GM18907 (cell line): ENCODE data around the gene TLE6.
"Not testable (repeated sequence)": the region's sequence is repeated elsewhere in the genome, so short reads cannot be mapped to it uniquely, and the experiment has no call there.

Source experiments
- ATAC-seq: cut with Tn5 transposase; IDR thresholded peaks from one replicate; pipeline ENCODE4 v1.9.1; 2021; ENCODE audit warnings: mild to moderate bottlenecking, moderate library complexity; ENCODE audit not compliant: unreplicated experiment

Gene TLE6

DNA sequence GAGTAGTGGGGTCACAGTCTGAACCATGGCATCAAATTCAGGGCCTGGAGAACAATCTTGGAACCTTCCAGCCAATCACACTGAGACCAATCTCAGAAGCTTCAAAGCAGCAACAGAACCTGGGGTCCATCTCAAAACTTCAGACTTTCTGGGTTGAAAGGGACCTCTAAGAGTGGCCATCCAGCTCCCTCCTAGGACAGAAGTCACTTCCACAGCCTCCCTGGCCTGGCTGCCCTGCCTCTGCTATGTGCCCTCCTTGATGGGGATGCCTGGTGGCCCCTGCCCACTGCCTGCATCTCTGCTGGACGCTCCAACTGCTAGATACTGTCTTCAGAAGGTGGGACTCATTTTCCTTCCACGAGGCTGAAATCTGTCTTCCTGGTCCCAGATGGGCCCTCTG is 49.9 kb downstream of the TLE6 start:
- no peak for ATAC-seq

DNA sequence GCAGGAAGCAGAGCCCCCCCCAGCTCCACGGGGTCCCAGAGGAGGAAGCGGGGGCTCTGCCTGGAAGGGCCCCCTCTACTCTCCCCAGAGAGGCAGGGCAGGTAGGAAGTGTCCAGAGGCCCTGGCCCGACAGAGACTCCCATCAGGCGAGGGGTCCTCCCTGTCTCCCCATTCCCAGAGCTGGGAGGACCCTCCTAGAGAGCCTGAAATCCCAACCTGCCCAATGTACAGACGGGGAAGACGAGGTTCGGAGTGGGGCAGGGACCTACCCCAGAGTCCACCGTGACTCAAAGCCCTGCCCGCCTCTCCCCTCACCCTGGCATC is 50.6 kb downstream of the TLE6 start:
- no peak for ATAC-seq

DNA sequence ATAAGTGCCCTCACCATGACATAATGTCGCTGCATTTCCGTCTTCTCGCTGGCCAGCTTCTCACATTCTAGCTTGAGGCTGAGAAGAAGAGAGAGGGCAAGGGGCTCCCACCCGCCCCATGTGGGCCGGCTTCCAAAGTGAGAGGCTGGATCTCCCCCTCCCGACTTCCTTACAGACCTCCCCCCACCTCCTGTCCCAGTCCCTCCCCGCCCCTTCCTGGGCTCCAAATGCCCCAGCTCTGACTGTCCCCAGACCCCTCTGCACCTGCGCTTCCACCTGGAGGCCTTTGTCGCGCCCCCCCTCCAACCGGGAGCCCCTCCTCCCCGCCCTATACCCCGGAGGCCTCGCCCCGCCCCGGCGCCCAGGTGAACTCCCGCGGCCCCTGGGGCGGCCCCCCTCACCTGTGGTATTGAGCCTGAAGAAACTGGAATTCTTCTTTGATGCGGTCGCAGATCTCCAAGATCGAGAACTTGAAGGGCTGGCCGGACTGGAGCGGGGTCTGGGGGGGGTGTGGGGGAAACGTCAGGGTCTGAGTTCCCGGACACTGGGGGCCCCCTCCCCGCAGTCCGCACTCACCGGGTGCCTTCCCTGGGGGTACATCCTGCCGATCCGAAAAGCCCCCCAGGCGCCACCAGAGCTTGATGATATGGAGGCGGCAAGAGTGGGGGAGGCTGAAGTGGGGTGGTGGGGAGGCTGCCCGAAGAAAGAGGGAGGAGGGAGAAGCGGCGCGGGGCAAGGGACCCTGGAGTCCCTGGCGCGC is 51.1 kb downstream of the TLE6 start:
- ATAC-seq = no peak

DNA sequence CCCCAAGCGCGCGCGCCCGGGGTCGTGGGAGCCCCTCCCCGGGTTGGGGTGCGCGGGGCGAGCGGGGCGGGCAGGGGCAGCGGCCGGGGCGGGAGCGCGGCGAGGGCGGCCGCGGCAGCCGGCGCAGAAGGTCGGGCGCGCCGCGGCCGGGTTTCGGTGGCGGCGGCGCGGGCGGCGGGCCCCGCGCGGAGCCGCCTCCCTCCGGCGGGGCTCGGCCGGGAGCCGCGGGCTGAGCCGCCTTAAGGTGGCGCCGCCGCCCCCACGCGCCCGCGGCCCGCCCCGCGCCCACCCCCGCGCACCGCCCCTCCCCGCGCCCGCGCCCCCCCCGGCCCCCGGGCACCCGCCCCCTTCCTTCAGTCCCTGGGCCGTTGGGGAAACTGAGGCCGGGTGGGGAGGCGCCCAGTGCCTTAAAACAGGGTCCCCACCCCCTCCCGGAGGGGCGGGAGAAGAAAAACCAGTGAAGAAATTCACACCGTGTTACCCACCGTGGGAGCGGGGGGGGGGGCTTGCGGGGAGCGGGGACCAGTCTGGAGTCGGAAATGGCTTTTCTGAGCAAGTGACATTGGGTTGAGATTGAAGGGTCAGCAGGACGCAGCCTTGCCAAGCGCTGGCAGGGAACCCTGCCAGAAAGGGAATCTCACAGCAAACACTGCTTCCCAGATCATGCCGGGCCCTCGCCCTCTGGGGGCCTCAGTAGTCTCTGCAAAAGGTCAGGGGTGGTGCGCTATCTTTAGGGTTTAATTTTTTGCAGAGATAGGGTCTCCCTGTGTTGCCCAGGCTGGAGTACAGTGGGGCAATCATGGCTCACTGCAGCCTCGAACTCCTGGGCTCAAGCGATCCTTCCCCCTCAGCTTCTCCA is 51.9 kb downstream of the TLE6 start, which contains the start of gene TLE2:
Gene TLE2 (minus strand): TSS at position 216 of the 859 bp plus-strand sequence. CDS start 376 bp downstream, outside the sequence.
- no peak for ATAC-seq

DNA sequence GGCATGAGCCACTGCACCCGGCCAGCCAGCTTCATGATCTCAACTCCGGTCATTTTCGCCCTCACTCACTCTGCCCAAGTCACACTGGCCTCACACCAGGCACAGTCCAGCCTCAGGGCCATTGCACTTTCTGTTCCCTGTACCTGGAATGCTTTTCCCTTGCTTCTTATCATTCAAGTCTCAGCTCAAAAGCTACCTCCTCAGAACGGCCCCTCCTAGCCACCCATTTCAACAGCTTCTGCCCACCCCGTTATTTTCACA is 54.2 kb downstream of the TLE6 start:
- no peak for ATAC-seq

DNA sequence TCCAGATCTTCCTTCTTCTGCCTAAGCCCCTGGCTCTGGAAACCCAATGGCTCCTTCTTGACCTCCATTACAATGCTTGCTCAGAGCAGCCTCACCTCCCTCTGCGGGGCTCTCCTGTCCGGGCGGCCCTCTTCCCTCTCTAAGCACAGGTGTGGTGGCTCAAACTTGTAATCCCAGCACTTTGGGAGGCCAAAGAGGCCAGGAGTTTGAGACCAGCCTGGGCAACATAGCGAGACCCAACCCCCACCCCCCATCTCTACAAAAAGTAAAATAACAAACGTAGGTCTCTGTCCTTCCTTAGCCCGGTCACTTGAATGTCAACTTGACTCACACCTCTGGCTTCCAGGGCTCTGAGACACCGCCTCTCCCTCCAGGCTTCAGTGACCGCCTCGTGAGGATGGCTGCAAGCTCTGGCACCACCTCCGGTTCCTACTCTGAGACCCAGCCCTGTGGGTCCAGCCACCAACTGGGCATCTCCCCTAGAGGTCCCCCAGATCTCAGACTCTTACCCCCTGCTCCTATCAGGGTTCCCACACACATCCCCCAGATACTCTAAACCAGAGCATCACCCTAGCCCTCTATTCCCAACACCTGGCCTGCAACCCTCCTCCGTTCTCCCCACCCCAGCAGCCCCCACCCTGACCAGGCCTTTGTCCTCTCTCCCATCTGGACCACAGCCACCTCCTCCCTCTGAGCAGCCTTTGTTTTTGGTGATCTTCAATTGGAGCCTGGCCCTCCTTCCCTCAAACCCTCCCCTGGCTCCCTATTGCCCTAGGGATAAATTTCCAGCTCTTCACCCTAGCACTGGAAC is 56.4 kb downstream of the TLE6 start:
- ATAC-seq = no peak

DNA sequence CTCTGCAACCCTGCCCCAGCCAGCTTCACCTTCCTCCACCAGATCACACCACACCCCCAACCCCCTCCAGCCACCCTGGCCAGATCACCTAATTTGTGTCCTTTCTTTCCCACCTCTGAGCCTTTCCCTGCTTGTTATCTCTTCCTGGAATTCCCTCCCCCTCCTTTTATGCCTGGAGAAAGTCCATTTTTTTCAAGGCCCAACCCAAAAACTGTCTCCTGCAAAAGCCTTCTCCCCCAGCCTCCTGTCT is 57.0 kb downstream of the TLE6 start:
- ATAC-seq = no peak

DNA sequence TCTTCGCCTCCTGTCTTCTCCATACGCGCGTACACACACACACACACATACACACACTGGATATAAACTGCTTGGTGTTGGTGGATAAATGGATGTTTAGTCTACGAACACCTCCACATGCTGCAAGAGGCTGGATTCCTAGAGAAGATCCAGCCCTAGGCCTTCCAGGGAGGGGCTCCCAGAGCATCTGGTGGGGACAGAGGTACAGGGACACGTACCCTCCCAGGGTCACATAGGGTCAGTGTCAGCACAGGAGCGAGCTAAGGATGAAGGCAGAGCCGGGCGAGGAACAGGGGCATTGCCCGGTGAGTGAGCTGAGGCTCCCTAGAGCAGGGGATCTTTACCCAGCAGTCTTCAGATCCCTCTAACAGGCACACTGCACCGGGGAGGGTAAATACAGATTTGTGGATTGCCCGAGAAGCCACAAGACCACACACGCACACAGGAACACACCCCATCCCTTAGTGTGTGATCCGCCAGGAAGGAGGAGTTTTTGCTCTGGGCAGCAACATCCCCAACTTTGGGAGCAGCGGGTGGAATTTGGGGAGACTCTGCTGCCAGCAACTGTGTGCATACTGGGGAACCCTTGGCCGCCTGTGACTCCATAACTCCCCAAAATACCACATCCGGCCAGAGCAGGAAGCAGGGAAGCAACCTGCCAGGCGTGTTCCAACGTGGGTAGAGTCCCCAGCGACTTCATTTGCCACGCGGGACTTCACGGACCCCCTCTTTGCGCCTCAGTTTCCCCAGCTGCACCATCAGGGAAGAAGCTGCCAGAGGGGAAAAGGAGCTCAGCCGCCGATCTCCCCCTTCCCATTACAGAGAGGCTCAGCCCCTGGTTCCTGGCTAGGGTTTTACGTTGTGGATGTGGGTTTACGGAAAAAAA is 57.5 kb downstream of the TLE6 start:
- ATAC-seq = peak; percentile 2

DNA sequence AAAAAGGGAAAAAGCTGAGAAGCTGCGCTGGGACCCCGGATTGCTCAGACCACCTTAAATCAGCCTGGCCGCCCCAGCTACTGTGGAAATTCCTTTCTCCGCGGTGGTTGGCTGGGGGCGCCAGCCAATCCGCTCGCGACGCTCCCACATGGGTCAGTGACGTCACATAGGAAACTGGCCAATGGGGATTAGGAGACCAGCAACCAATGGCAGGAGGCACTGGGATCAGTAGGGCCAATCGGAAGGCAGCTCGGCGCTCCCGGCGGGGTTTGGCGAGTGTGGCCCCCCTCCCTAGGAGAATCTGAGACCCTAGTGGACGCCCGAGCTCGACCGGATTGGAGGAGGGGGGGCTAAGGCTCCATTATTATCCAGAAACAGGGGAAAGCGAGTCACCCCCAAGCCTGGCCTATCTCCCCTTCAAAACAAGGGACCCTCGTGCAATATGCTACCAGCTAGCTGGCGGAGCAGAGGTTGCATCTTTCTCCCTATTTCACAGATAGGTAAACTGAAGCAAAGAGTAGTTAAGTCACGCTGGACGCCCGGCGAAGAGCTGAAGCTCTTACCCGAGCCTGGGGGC is 58.3 kb downstream of the TLE6 start:
- peak; percentile 82 for ATAC-seq

DNA sequence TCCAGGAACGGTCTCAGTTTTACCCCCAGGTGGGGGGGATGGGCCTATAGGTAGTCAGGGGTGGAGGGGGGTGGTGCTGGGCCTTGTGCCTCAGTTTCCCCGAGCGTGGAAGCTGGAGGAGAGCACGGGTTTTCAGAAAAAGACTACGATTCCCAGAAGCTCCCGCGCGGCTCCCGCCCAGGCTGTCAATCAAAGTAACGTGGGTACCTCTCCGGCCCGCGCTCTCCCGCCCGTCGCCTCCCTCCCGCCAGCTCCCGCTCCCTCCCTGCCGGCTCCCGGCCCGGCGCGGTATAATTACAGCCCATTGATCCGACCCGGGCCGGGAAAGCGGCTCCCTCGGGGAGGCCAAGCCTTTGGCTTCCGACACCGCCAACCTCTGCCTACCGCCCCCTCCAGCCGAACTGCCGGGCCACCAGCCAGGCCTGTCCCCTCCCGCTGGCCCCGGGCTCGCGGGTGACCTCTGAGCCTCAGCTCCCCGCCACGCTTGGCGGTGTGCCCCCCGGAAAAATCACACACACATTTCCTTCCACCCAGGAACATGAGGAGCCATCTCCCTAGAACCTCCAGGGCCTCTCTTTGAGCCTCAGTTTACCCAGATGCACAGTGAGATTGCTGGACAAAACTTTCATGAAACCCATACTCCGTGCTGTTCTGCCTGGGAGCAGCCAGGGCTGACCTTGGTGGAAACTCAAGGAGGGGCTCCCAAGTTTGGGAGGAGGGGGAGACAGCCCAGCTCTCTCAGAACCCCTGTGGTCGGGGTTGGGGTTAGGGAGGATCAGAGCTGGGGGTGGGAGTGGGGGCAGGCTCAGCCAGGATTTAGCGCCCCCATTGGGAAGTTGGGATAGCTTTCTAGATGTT is 59.0 kb downstream of the TLE6 start:
- ATAC-seq = peak; percentile 55

DNA sequence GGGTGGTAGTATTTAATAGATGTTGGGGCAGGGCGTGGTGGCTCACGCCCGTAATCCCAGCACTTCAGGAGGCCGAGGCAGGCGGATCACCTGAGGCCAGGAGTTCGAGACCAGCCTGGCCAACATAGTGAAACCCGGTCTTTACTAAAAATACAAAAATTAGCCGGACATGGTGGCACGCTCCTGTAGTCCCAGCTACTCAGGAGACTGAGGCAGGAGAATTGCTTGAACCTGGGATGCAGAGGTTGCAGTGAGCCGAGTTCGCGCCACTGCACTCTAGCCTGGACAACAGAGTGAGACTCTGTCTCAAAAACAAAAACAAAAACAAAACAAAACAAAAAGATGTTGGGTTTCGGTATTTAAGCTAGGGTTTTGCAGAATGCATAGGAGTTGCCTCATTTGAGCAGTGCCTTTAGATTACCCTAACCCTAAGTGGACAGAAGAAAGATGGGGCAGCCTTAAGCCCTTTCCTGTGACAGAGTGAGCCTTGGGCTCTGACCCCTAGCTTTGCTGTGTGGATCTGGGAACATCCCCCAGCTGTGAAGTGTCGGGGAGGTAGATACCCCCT is 59.7 kb downstream of the TLE6 start:
- not testable (repeated sequence) for ATAC-seq

DNA sequence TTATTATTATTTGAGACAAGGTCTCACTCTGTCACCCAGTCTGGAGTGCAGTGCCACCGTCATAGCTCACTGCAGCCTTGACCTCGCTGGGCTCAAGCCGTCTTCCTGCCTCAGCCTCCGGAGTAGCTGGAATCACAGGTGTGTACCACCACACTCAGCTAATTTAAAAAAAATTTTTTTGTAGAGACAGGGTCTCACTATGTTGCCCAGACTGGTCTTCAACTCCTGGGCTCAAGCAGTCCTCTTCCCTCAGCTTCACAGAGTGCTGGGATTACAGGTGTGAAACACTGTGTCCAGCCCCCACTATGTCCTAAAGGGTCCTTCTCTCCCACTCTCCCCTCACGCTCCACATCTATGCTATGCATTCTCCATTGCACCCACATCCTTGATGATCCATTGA is 60.9 kb downstream of the TLE6 start:
- no peak for ATAC-seq

DNA sequence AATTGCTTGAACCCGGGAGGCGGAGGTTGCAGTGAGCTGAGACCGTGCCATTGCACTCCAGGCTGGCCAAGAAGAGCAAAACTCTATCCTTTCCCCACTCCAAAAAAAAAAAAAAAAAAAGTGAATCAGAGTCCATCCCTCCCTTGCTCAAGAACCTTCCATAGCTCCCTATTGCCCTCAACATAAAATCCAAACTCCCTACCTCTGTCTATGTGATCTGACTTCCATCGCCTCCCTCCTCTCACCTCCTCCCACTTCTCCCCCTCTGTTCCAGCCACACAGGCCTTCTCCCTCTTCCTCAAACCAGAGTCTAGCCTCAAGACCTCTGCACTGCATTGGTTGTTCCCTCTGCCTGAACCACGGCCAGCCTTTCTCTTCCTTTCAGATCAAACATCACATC is 61.8 kb downstream of the TLE6 start:
- ATAC-seq = no peak

DNA sequence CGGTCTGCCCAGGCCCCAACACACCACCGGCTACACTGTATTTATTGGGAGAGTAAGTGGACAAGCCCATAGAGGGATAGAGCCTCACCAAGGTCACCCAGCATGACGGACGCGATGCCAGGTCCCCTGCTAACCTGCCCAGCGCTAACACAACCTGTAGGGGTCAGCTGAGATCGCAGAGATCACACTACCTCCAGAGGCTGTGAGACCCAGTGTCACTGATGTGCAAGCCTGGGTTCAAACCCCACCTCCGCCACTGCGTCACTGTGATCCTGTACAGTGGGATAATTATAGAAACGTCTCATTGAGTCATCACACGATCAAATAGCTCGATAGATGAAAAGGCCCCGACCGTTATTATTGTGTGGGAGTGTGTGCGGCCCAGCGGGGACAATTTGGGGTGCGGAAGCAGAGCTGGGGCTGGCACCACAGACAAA is 62.3 kb downstream of the TLE6 start:
- ATAC-seq = no peak

DNA sequence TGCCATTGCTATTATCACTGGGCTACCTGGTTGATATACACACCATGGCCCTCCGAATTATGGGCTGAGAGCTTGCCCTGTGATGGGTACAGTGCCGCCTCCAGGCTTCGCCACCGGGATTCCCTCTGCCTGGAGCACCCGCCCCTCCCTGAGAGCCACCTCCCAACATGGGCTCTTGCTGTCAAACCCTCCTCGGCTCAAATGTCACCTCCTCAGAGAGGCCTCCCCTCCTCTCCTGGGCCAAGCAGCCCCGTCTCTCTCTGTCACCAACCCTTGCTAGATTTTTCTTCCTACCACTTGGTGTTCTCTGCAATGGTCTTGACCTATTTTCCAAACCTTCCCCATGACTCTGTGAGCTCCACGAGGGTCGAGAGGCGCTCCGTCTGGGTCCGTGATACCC is 64.0 kb downstream of the TLE6 start:
- ATAC-seq = no peak

DNA sequence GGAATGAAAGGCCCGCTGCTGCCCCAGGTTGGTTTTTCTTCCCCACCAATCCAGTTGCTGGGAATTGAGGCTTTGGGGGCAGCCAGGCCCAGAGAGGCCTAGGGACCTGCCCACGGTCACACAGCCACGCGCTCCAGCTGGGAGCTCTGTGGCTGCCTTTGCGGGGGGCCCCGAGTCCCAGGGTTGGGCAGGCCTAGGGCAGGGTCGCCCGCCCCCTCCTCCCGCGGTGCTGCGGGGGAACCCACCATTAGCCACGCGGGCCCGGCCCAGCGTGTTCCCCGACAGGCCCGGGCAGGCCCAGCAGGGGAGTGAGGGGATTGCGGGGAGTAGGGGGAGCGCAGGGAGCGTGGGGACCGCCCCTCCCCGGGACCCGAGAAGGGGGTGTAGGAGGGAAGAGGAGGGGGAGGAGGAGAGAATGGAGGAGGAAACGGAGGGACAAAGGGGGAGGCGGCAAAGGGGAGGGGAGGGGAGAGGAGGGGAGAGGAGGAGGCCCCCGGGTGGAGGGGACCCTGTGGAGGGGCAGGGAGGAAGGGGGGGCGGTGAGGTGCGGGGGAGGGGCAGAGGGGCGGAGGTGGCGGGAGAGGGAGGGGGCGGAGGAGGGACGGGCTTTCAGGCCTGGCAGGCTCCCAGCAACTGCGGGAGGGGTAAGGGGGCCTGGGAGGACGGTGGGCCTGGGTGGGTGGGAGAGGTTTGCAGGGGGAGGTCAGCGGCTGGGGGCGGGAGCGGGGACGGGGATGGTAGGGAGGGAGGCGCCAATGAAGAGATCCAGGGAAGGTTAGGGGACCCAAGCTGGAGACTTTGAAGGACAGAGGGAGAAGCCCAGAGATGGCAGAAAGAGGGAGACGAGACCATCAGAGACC is 64.6 kb downstream of the TLE6 start:
- no peak for ATAC-seq

DNA sequence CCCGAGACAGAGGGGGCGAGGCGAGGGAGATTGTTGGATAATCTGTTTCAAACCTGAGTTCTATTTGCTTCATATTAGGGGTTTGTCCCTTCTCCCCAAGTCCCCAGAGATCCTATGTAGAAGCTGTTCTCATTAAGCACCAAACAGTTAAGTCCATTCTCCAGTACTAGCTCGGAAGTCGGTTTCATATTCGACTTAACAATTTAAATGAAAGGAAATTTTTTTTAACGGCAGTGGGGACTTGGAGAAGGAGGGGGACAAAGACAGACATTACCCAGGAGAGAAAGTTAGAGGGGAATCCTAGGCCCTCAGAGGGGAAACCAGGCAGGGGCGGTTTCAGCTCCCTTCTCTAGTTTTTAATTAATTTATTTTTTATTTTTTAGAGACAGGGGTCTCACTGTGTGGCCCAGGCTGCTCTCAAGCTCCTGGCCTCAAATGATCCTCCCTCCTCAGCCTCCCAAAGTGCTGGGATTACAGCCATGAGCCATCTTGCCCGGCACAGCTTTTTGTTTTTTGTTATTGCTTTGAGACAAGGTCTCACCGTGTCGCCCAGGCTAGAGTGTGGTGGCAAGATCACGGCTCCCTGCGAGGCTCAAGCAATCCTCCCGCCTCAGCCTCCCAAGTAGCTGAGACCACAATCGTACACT is 65.4 kb downstream of the TLE6 start:
- ATAC-seq = no peak
